GM20000 (cell line): Measurements from ENCODE around the gene DNAL4.

ENCODE experiments used
- DNase-seq: peaks from one replicate; pipeline ENCODE4 v3.0.0; 2012; ENCODE audit warnings: low spot score
- CTCF ChIP-seq: IDR thresholded peaks from 2 replicates; pipeline ENCODE4 v1.5.1; 2012; ENCODE audit warnings: mild to moderate bottlenecking, control low read depth; ENCODE audit errors: extremely low read depth, missing control alignments

Gene DNAL4

DNA sequence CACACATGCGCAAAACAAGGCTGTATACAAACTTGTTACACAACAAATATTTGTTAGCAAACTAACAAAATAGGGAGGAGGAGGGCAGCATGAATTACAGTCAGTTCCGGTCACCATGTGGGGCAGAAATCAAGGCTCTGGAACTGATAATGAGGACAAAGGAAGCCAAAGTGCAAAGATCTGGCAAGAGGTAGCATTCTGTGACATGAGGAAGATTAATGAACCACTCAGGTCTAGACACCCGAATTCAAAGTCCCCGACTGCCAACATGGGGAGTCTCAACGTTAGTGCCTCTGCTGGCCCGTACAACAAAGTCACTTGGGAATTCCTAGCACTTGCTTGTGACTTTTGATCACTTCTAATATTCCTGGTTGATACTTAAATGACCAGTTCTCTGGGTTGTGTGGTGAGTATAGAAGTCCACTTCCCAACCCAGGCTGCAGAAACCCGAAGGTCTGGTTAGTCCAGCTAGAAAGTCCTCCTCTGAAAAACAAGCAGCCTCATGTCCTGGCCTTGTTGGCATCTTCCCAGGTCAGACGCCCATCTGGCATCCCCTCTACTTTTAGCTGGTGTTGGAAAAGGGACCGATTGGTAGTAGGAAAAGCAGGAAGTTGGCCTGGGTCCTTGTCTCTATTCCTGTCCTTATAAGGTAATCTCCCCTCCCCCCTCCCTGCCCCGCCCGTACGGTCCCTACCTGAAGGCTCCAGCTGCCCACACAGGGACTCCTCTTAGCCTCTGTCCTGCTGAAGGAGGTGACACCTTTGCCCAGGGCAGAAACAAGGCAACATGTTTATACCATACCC, 39.8 kb downstream of the DNAL4 start:
- no peak for TF ChIP-seq CTCF
- DNase-seq, result peak; percentile 58

- DNase-seq, result peak; percentile 89
- TF ChIP-seq CTCF, result no peak
Observed at GRCh38 chr22:38751422-38752346, 42.3 kb downstream of the DNAL4 start.

- no peak for DNase-seq
- no peak for TF ChIP-seq CTCF
Observed at GRCh38 chr22:38751066-38751421, 42.9 kb downstream of the DNAL4 start.

GRCh38 chr22:38750638-38751037, 43.3 kb downstream of the DNAL4 start:
- DNase-seq, result no peak
- TF ChIP-seq CTCF, result no peak

GRCh38 chr22:38750104-38750503, 43.8 kb downstream of the DNAL4 start:
- no peak for DNase-seq
- no peak for TF ChIP-seq CTCF

DNA sequence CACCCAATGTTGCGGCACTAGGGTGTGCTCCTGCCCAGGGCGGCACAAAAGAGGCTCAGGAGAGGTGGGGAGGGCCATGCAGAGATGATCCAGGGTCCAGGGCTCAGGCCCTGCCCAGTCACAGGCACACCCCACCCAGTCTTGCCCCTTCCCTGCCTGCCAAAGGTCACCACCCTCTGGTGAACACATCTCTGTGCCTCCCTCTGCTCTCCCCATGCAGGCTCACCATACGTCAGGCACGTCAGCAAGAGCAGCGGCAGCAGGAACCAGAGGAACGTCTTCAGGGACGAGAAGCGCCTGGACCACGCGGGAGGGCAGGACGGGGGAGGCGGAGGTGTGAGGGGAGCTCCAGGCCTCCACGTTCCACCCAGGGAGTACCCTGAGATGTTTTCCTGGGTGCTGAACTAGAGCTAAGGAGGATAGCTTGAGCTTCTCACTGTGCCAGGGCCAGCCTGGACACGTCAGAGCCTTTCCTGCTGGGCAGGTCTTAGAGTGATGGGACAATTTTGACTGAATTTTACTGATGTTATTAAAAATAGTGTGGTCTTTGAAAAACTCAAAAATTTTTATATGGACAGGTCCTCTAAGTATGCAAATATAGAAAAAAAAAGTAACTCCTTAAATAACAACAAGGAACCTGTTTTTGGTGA, 45.3 kb downstream of the DNAL4 start:
- no peak for DNase-seq
- no peak for TF ChIP-seq CTCF
